ENCODE measurements around the gene ZIC4. TPM values are rescaled to one million over a fixed set of nuclear protein-coding genes. Genes with fewer than 3 reads are reported as not detected.

Gene ZIC4
- total RNA-seq, 4 donors from 2014 or later: not detected

- 10% methylated on average over 18 of the region's 18 CpGs for WGBS
- Histone ChIP-seq H3K4me1 (no peaks in the 10 kb centered on the region), H3K27ac (no peak overlapping the region), H3K9me3 (no peaks in the 10 kb centered on the region), H3K4me3 (no peak overlapping the region), H3K27me3 (peaks cover 95% of the 10 kb centered on the region), H3K36me3 (no peaks in the 10 kb centered on the region)
- TF ChIP-seq POLR2AphosphoS5 (IDR thresholded peaks at IDR 0.05) (no peak), POLR2A (IDR thresholded peaks at IDR 0.05) (no peak), CTCF (IDR thresholded peaks at IDR 0.05) (no peak), EP300 (IDR thresholded peaks at IDR 0.05) (no peak)
- DNase-seq (ENCODE audit: low spot score in 2 of 2): no peak
Measured at GRCh38 chr3:147369661-147370123, 36.7 kb downstream of the ZIC4 start.

- H3K27ac ChIP-seq: no peak overlapping the region
- H3K27me3 ChIP-seq: peaks cover 95% of the 10 kb centered on the region
- TF ChIP-seq CTCF (IDR thresholded peaks at IDR 0.05) (no peak), POLR2AphosphoS5 (IDR thresholded peaks at IDR 0.05) (no peak), EP300 (IDR thresholded peaks at IDR 0.05) (no peak), POLR2A (IDR thresholded peaks at IDR 0.05) (no peak)
- 14% methylated on average over 13 of the region's 13 CpGs for WGBS
- H3K4me3 ChIP-seq: no peak overlapping the region
- no peaks in the 10 kb centered on the region for H3K4me1 ChIP-seq
- no peak for DNase-seq (ENCODE audit: low spot score in 2 of 2)
- H3K9me3 ChIP-seq: no peaks in the 10 kb centered on the region
- no peaks in the 10 kb centered on the region for H3K36me3 ChIP-seq
Measured at GRCh38 chr3:147369231-147369630, 37.1 kb downstream of the ZIC4 start.

GRCh38 chr3:147368561-147369221, 37.7 kb downstream of the ZIC4 start:
- Histone ChIP-seq H3K4me1 (no peaks in the 10 kb centered on the region), H3K27me3 (peaks cover 89% of the 10 kb centered on the region), H3K36me3 (no peaks in the 10 kb centered on the region), H3K9me3 (no peaks in the 10 kb centered on the region), H3K4me3 (no peak overlapping the region), H3K27ac (no peak overlapping the region)
- 5% methylated on average over 16 of the region's 16 CpGs for WGBS
- no peak for DNase-seq (ENCODE audit: low spot score in 2 of 2)
- TF ChIP-seq POLR2A (IDR thresholded peaks at IDR 0.05) (no peak), CTCF (IDR thresholded peaks at IDR 0.05) (no peak), POLR2AphosphoS5 (IDR thresholded peaks at IDR 0.05) (no peak), EP300 (IDR thresholded peaks at IDR 0.05) (no peak)

- H3K27ac ChIP-seq: no peak overlapping the region
- H3K4me1 ChIP-seq: no peaks in the 10 kb centered on the region
- peaks cover 86% of the 10 kb centered on the region for H3K27me3 ChIP-seq
- H3K36me3 ChIP-seq: no peaks in the 10 kb centered on the region
- DNase-seq (ENCODE audit: low spot score in 2 of 2): no peak
- H3K4me3 ChIP-seq: no peak overlapping the region
- WGBS: 15% methylated on average over 2 of the region's 2 CpGs
- H3K9me3 ChIP-seq: no peaks in the 10 kb centered on the region
- TF ChIP-seq CTCF (IDR thresholded peaks at IDR 0.05): no peak
- no peak for TF ChIP-seq POLR2A (IDR thresholded peaks at IDR 0.05)
- no peak for TF ChIP-seq POLR2AphosphoS5 (IDR thresholded peaks at IDR 0.05)
- TF ChIP-seq EP300 (IDR thresholded peaks at IDR 0.05): no peak
Measured at GRCh38 chr3:147368151-147368550, 38.2 kb downstream of the ZIC4 start.

- Histone ChIP-seq H3K4me3 (no peak overlapping the region), H3K27ac (no peak overlapping the region), H3K27me3 (peaks cover 86% of the 10 kb centered on the region), H3K36me3 (no peaks in the 10 kb centered on the region), H3K9me3 (no peaks in the 10 kb centered on the region), H3K4me1 (no peaks in the 10 kb centered on the region)
- DNase-seq (ENCODE audit: low spot score in 2 of 2): no peak
- WGBS: 20% methylated on average over 1 of the region's 1 CpG
- no peak for TF ChIP-seq EP300 (IDR thresholded peaks at IDR 0.05)
- no peak for TF ChIP-seq POLR2AphosphoS5 (IDR thresholded peaks at IDR 0.05)
- no peak for TF ChIP-seq POLR2A (IDR thresholded peaks at IDR 0.05)
- no peak for TF ChIP-seq CTCF (IDR thresholded peaks at IDR 0.05)
Measured at GRCh38 chr3:147367676-147368075, 38.7 kb downstream of the ZIC4 start.
